ENCODE data around the gene HSPB2. TPM values are rescaled to one million over a fixed set of nuclear protein-coding genes. Genes with fewer than 3 reads are reported as not detected.

The HSPB2 gene
- 16.7 TPM for total RNA-seq

- Histone ChIP-seq H3K9ac (ENCODE audit: low read depth in 1 of 3, low read length in 3 of 3) (peak within 1 kb of the TSS; percentile 92 to 97 (median 97)), H3K9me3 (ENCODE audit: control insufficient read depth in 3 of 3, low read length in 3 of 3) (no peaks in the 10 kb centered on the region), H3K4me3 (ENCODE audit: low read length in 3 of 3) (peak within 1 kb of the TSS; percentile 82 to 92 (median 86)), H3K27me3 (ENCODE audit: control insufficient read depth in 3 of 3, insufficient read depth in 3 of 3, low read length in 3 of 3) (no peaks in the 10 kb centered on the region), H3K4me1 (ENCODE audit: control insufficient read depth in 3 of 3, insufficient read depth in 3 of 3, low read length in 3 of 3) (peaks cover 26 to 54% (median 31%) of the 10 kb centered on the region in 3 donors), H3K27ac (ENCODE audit: low read depth, low read length) (peak within 1 kb of the TSS; percentile 98), H3K36me3 (ENCODE audit: control insufficient read depth in 3 of 3, insufficient read depth in 3 of 3, low read length in 3 of 3) (peaks cover 26 to 28% (median 28%) of the 10 kb centered on the region in 3 donors)
Measured at GRCh38 chr11:111912535-111912934, at the start of gene HSPB2. Gene HSPB2, plus strand, starts transcription at chr11:111912734. Its CDS starts 96 bp downstream, at chr11:111912830.

GRCh38 chr11:111870113-111870512 is 42.4 kb upstream of the HSPB2 start:
- Histone ChIP-seq H3K4me3 (ENCODE audit: low read length in 3 of 3) (peak overlapping the region in 1 of 3 donors; percentile 93), H3K4me1 (ENCODE audit: control insufficient read depth in 3 of 3, insufficient read depth in 3 of 3, low read length in 3 of 3) (peaks cover 6 to 12% (median 10%) of the 10 kb centered on the region in 3 donors), H3K9ac (ENCODE audit: low read depth in 1 of 3, low read length in 3 of 3) (peak overlapping the region in 1 of 3 donors; percentile 89), H3K9me3 (ENCODE audit: control insufficient read depth in 3 of 3, low read length in 3 of 3) (no peaks in the 10 kb centered on the region), H3K36me3 (ENCODE audit: control insufficient read depth in 3 of 3, insufficient read depth in 3 of 3, low read length in 3 of 3) (peaks cover 13 to 28% (median 23%) of the 10 kb centered on the region in 3 donors), H3K27me3 (ENCODE audit: control insufficient read depth in 3 of 3, insufficient read depth in 3 of 3, low read length in 3 of 3) (no peaks in the 10 kb centered on the region), H3K27ac (ENCODE audit: low read depth, low read length) (no peak overlapping the region)

GRCh38 chr11:111870522-111870885 is 42.0 kb upstream of the HSPB2 start:
- Histone ChIP-seq H3K36me3 (ENCODE audit: control insufficient read depth in 3 of 3, insufficient read depth in 3 of 3, low read length in 3 of 3) (peaks cover 13 to 32% (median 19%) of the 10 kb centered on the region in 3 donors), H3K27ac (ENCODE audit: low read depth, low read length) (no peak overlapping the region)

GRCh38 chr11:111870886-111871692 is 41.4 kb upstream of the HSPB2 start, which contains the start of gene ALG9:
Gene ALG9, minus strand, starts transcription at chr11:111871581. Its CDS starts 99 bp downstream, at chr11:111871482.
- Histone ChIP-seq H3K4me1 (ENCODE audit: control insufficient read depth in 3 of 3, insufficient read depth in 3 of 3, low read length in 3 of 3) (peaks cover 6 to 12% (median 10%) of the 10 kb centered on the region in 3 donors), H3K4me3 (ENCODE audit: low read length in 3 of 3) (peak within 1 kb of the TSS; percentile 80 to 93 (median 89)), H3K9ac (ENCODE audit: low read depth in 1 of 3, low read length in 3 of 3) (peak within 1 kb of the TSS; percentile 69 to 89 (median 87)), H3K9me3 (ENCODE audit: control insufficient read depth in 3 of 3, low read length in 3 of 3) (no peaks in the 10 kb centered on the region), H3K27ac (ENCODE audit: low read depth, low read length) (peak within 1 kb of the TSS; percentile 77), H3K27me3 (ENCODE audit: control insufficient read depth in 3 of 3, insufficient read depth in 3 of 3, low read length in 3 of 3) (no peaks in the 10 kb centered on the region), H3K36me3 (ENCODE audit: control insufficient read depth in 3 of 3, insufficient read depth in 3 of 3, low read length in 3 of 3) (peaks cover 13 to 36% (median 17%) of the 10 kb centered on the region in 3 donors)

More at GRCh38 chr11:111870522-111870885, 42.0 kb upstream of the HSPB2 start:
- peak overlapping the region; percentile 80 to 93 (median 89) for H3K4me3 ChIP-seq (ENCODE audit: low read length in 3 of 3)
- H3K9me3 ChIP-seq (ENCODE audit: control insufficient read depth in 3 of 3, low read length in 3 of 3): no peaks in the 10 kb centered on the region
- H3K27me3 ChIP-seq (ENCODE audit: control insufficient read depth in 3 of 3, insufficient read depth in 3 of 3, low read length in 3 of 3): no peaks in the 10 kb centered on the region
- peaks cover 6 to 12% (median 10%) of the 10 kb centered on the region in 3 donors for H3K4me1 ChIP-seq (ENCODE audit: control insufficient read depth in 3 of 3, insufficient read depth in 3 of 3, low read length in 3 of 3)
- H3K9ac ChIP-seq (ENCODE audit: low read depth in 1 of 3, low read length in 3 of 3): peak overlapping the region; percentile 69 to 89 (median 87)

GRCh38 chr11:111871693-111872161 is 40.8 kb upstream of the HSPB2 start:
- H3K9me3 ChIP-seq (ENCODE audit: control insufficient read depth in 3 of 3, low read length in 3 of 3): no peaks in the 10 kb centered on the region
- H3K9ac ChIP-seq (ENCODE audit: low read depth in 1 of 3, low read length in 3 of 3): peak overlapping the region; percentile 69 to 89 (median 87)
- H3K36me3 ChIP-seq (ENCODE audit: control insufficient read depth in 3 of 3, insufficient read depth in 3 of 3, low read length in 3 of 3): peaks cover 10 to 30% (median 12%) of the 10 kb centered on the region in 3 donors
- H3K27ac ChIP-seq (ENCODE audit: low read depth, low read length): peak overlapping the region; percentile 77
- no peaks in the 10 kb centered on the region for H3K27me3 ChIP-seq (ENCODE audit: control insufficient read depth in 3 of 3, insufficient read depth in 3 of 3, low read length in 3 of 3)
- peaks cover 6 to 12% (median 10%) of the 10 kb centered on the region in 3 donors for H3K4me1 ChIP-seq (ENCODE audit: control insufficient read depth in 3 of 3, insufficient read depth in 3 of 3, low read length in 3 of 3)
- peak overlapping the region; percentile 80 to 93 (median 89) for H3K4me3 ChIP-seq (ENCODE audit: low read length in 3 of 3)

- Histone ChIP-seq H3K4me1 (ENCODE audit: control insufficient read depth in 3 of 3, insufficient read depth in 3 of 3, low read length in 3 of 3) (peaks cover 10 to 16% (median 12%) of the 10 kb centered on the region in 3 donors), H3K4me3 (ENCODE audit: low read length in 3 of 3) (peak overlapping the region; percentile 93 to 98 (median 95)), H3K36me3 (ENCODE audit: control insufficient read depth in 3 of 3, insufficient read depth in 3 of 3, low read length in 3 of 3) (peaks cover 0 to 10% (median 0%) of the 10 kb centered on the region in 3 donors), H3K9me3 (ENCODE audit: control insufficient read depth in 3 of 3, low read length in 3 of 3) (no peaks in the 10 kb centered on the region), H3K27me3 (ENCODE audit: control insufficient read depth in 3 of 3, insufficient read depth in 3 of 3, low read length in 3 of 3) (no peaks in the 10 kb centered on the region), H3K27ac (ENCODE audit: low read depth, low read length) (peak overlapping the region; percentile 96), H3K9ac (ENCODE audit: low read depth in 1 of 3, low read length in 3 of 3) (peak overlapping the region; percentile 75 to 95 (median 82))
Measured at GRCh38 chr11:111878385-111878848, 34.1 kb upstream of the HSPB2 start.

GRCh38 chr11:111878849-111879636 is 33.5 kb upstream of the HSPB2 start, which contains the start of the genes CFAP68 and FDXACB1:
Gene CFAP68, plus strand, starts transcription at chr11:111879541. Its CDS starts 20 bp downstream, at chr11:111879561.
Gene FDXACB1, minus strand, starts transcription at chr11:111879165. Its CDS starts 33 bp downstream, at chr11:111879132.
- Histone ChIP-seq H3K4me3 (ENCODE audit: low read length in 3 of 3) (peak within 1 kb of the TSS; percentile 93 to 98 (median 95)), H3K27me3 (ENCODE audit: control insufficient read depth in 3 of 3, insufficient read depth in 3 of 3, low read length in 3 of 3) (no peaks in the 10 kb centered on the region), H3K9ac (ENCODE audit: low read depth in 1 of 3, low read length in 3 of 3) (peak within 1 kb of the TSS; percentile 82 to 95 (median 93)), H3K4me1 (ENCODE audit: control insufficient read depth in 3 of 3, insufficient read depth in 3 of 3, low read length in 3 of 3) (peaks cover 10 to 16% (median 12%) of the 10 kb centered on the region in 3 donors), H3K27ac (ENCODE audit: low read depth, low read length) (peak within 1 kb of the TSS; percentile 96), H3K36me3 (ENCODE audit: control insufficient read depth in 3 of 3, insufficient read depth in 3 of 3, low read length in 3 of 3) (peaks cover 0 to 10% (median 0%) of the 10 kb centered on the region in 3 donors), H3K9me3 (ENCODE audit: control insufficient read depth in 3 of 3, low read length in 3 of 3) (no peaks in the 10 kb centered on the region)

- H3K9me3 ChIP-seq (ENCODE audit: control insufficient read depth in 3 of 3, low read length in 3 of 3): no peaks in the 10 kb centered on the region
- peak overlapping the region; percentile 93 to 98 (median 95) for H3K4me3 ChIP-seq (ENCODE audit: low read length in 3 of 3)
- peaks cover 10 to 16% (median 12%) of the 10 kb centered on the region in 3 donors for H3K4me1 ChIP-seq (ENCODE audit: control insufficient read depth in 3 of 3, insufficient read depth in 3 of 3, low read length in 3 of 3)
- H3K27me3 ChIP-seq (ENCODE audit: control insufficient read depth in 3 of 3, insufficient read depth in 3 of 3, low read length in 3 of 3): no peaks in the 10 kb centered on the region
- H3K36me3 ChIP-seq (ENCODE audit: control insufficient read depth in 3 of 3, insufficient read depth in 3 of 3, low read length in 3 of 3): peaks cover 0 to 10% (median 0%) of the 10 kb centered on the region in 3 donors
- H3K9ac ChIP-seq (ENCODE audit: low read depth in 1 of 3, low read length in 3 of 3): peak overlapping the region; percentile 82 to 95 (median 93)
- peak overlapping the region; percentile 96 for H3K27ac ChIP-seq (ENCODE audit: low read depth, low read length)
Measured at GRCh38 chr11:111879637-111879960, 32.9 kb upstream of the HSPB2 start.

GRCh38 chr11:111882202-111882601 is 30.3 kb upstream of the HSPB2 start:
- Histone ChIP-seq H3K4me1 (ENCODE audit: control insufficient read depth in 3 of 3, insufficient read depth in 3 of 3, low read length in 3 of 3) (peaks cover 10 to 16% (median 12%) of the 10 kb centered on the region in 3 donors), H3K36me3 (ENCODE audit: control insufficient read depth in 3 of 3, insufficient read depth in 3 of 3, low read length in 3 of 3) (no peaks in the 10 kb centered on the region), H3K9ac (ENCODE audit: low read depth in 1 of 3, low read length in 3 of 3) (no peak overlapping the region), H3K9me3 (ENCODE audit: control insufficient read depth in 3 of 3, low read length in 3 of 3) (no peaks in the 10 kb centered on the region), H3K4me3 (ENCODE audit: low read length in 3 of 3) (no peak overlapping the region), H3K27ac (ENCODE audit: low read depth, low read length) (no peak overlapping the region), H3K27me3 (ENCODE audit: control insufficient read depth in 3 of 3, insufficient read depth in 3 of 3, low read length in 3 of 3) (no peaks in the 10 kb centered on the region)
